ENCODE results near the gene EFNA4.

DNA sequence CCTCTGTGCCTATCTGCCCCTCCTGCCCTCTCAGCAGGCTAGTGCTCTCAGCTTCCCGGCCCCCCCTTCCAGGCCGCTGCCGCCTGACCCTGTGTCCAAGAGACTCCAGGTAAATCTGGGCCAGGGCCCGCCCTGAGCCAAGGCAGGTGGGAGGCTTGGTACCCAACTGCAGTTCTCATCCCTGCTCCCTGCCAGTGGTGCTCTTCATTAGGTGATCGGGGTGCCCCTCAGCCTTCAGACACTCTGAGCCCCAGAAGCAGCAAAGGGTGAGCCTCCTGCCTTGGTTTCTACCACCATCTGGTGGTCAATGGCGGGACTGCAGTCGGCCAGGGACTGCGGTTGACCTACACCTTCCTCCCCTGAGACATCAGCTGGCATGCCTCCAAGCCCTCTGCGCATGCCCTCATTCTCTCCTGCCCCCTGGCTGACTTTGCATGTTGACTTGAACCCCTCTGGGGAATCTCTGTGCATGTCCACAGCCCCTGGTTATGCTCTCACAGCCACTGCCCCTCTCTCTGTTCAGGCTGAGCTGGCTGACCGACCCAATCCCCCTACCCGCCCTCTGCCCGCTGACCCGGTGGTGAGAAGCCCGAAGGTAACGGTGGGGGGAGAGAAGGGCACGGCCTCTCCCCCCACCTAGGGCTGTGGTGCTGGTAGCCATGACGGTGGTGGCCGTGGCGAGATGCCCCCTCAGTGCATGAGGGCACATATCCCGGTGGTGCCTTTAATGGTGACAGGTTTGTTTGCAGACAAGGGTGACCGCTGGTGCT, 2.0 kb upstream of the EFNA4 start:
- TF ChIP-seq, protein P1, sequence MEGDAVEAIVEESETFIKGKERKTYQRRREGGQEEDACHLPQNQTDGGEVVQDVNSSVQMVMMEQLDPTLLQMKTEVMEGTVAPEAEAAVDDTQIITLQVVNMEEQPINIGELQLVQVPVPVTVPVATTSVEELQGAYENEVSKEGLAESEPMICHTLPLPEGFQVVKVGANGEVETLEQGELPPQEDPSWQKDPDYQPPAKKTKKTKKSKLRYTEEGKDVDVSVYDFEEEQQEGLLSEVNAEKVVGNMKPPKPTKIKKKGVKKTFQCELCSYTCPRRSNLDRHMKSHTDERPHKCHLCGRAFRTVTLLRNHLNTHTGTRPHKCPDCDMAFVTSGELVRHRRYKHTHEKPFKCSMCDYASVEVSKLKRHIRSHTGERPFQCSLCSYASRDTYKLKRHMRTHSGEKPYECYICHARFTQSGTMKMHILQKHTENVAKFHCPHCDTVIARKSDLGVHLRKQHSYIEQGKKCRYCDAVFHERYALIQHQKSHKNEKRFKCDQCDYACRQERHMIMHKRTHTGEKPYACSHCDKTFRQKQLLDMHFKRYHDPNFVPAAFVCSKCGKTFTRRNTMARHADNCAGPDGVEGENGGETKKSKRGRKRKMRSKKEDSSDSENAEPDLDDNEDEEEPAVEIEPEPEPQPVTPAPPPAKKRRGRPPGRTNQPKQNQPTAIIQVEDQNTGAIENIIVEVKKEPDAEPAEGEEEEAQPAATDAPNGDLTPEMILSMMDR (IDR thresholded peaks at IDR 0.05), result peak; percentile 96
- TF ChIP-seq REST (IDR thresholded peaks at IDR 0.05), result no peak
- no peak for TF ChIP-seq NR3C1 (IDR thresholded peaks at IDR 0.05)
- peak; percentile 80 for TF ChIP-seq SMC3 (IDR thresholded peaks at IDR 0.05)
- TF ChIP-seq, protein P2, sequence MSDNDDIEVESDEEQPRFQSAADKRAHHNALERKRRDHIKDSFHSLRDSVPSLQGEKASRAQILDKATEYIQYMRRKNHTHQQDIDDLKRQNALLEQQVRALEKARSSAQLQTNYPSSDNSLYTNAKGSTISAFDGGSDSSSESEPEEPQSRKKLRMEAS (IDR thresholded peaks at IDR 0.05), result no peak
- TF ChIP-seq EP300 (IDR thresholded peaks at IDR 0.05), result no peak
- TF ChIP-seq POLR2A (IDR thresholded peaks at IDR 0.05; ENCODE audit: low read length), result no peak
- no peak for TF ChIP-seq BHLHE40 (IDR thresholded peaks at IDR 0.05; ENCODE audit: low read depth, low read length)
- no peak for TF ChIP-seq RNF2 (IDR thresholded peaks at IDR 0.05; ENCODE audit: borderline replicate concordance, low read depth)
- TF ChIP-seq HDAC2 (IDR thresholded peaks at IDR 0.05), result no peak
- peak; percentile 95 to 98 for TF ChIP-seq RAD21 (conservative IDR thresholded peaks at IDR 0.05 in 1 of 2, IDR thresholded peaks at IDR 0.05 in 1 of 2)
- TF ChIP-seq, protein P3, sequence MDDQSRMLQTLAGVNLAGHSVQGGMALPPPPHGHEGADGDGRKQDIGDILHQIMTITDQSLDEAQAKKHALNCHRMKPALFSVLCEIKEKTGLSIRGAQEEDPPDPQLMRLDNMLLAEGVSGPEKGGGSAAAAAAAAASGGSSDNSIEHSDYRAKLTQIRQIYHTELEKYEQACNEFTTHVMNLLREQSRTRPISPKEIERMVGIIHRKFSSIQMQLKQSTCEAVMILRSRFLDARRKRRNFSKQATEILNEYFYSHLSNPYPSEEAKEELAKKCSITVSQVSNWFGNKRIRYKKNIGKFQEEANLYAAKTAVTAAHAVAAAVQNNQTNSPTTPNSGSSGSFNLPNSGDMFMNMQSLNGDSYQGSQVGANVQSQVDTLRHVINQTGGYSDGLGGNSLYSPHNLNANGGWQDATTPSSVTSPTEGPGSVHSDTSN (IDR thresholded peaks at IDR 0.05), result no peak
- no peak for TF ChIP-seq ZFP36 (IDR thresholded peaks at IDR 0.05; ENCODE audit: borderline replicate concordance, partially characterized antibody)
- no peak for TF ChIP-seq CEBPB (IDR thresholded peaks at IDR 0.05)

Data from A549 (cell line).